Smooth muscle cell (in vitro differentiated cells): ENCODE data around the gene PLEKHA7. TPM values are rescaled to one million over a fixed set of nuclear protein-coding genes. Genes with fewer than 3 reads are reported as not detected.
A peak's percentile ranks its signal among the peaks of the same experiment; 100 is the strongest.

Experiments
- DNase-seq: peaks from one replicate; lab custom pipeline; 2025; ENCODE audit not compliant: unreplicated experiment; lab: John Stamatoyannopoulos, UW
- H2AFZ ChIP-seq: fragments of 200-600 bp; sonication (generic); 2 replicates; pipeline ENCODE4 v1.6.0; 2016; ENCODE audit warnings: antibody characterized with exemption, low read depth, mild to moderate bottlenecking
- H3F3A ChIP-seq: fragments of 200-600 bp; sonication (generic); 2 replicates; pipeline ENCODE4 v1.6.0; 2017; ENCODE audit warnings: antibody characterized with exemption, low read depth
- H3K27ac ChIP-seq: fragments of 200-600 bp; sonication (generic); 2 replicates; pipeline ENCODE4 v1.5.1; 2016; ENCODE audit warnings: low read depth, mild to moderate bottlenecking
- H3K27me3 ChIP-seq: fragments of 200-600 bp; sonication (generic); 2 replicates; pipeline ENCODE4 v1.6.1; 2016; ENCODE audit warnings: low read depth, mild to moderate bottlenecking
- H3K36me3 ChIP-seq: fragments of 200-600 bp; sonication (generic); 2 replicates; pipeline ENCODE4 v1.5.1; 2016; ENCODE audit warnings: low read depth
- H3K4me1 ChIP-seq: fragments of 200-600 bp; sonication (generic); 2 replicates; pipeline ENCODE4 v1.5.1; 2016; ENCODE audit warnings: low read depth
- H3K4me2 ChIP-seq: fragments of 200-600 bp; sonication (generic); 2 replicates; pipeline ENCODE4 v1.6.0; 2016; ENCODE audit warnings: mild to moderate bottlenecking
- H3K4me3 ChIP-seq: fragments of 200-600 bp; sonication (generic); 2 replicates; pipeline ENCODE4 v1.5.1; 2016; ENCODE audit warnings: mild to moderate bottlenecking
- H3K79me2 ChIP-seq: fragments of 200-600 bp; sonication (generic); 2 replicates; pipeline ENCODE4 v1.6.0; 2016; ENCODE audit warnings: low read depth, mild to moderate bottlenecking
- H3K9ac ChIP-seq: fragments of 200-600 bp; sonication (generic); 2 replicates; pipeline ENCODE4 v1.6.0; 2016; ENCODE audit warnings: low read depth
- H3K9me3 ChIP-seq: fragments of 200-600 bp; sonication (generic); replicated peaks from 2 replicates; pipeline ENCODE4 v1.5.1; 2016; ENCODE audit warnings: low read depth
- H4K20me1 ChIP-seq: fragments of 200-600 bp; sonication (generic); 2 replicates; pipeline ENCODE4 v1.6.0; 2016; ENCODE audit warnings: low read depth
- CTCF ChIP-seq: fragments of 200-600 bp; sonication (generic); IDR thresholded peaks from 2 replicates; pipeline ENCODE4 v1.5.1; 2017; ENCODE audit warnings: borderline replicate concordance, mild to moderate bottlenecking, antibody characterized with exemption; ENCODE audit not compliant: insufficient read depth, poor library complexity, severe bottlenecking
- WGBS: methylation state at CpG from one replicate; pipeline ENCODE4 v1.1.7; 2016; ENCODE audit warnings: low lambda C conversion rate; 5-methylcytosine and 5-hydroxymethylcytosine counted together
- polyA plus RNA-seq: library from polyadenylated mRNA; unstranded; fragments of >200 nt; fragmentation: Nextera tagmentation; extraction: Ambion mirVana; gene quantifications from 2 replicates; pipeline ENCODE4 v1.2.1, GENCODE V29; 2016
- total RNA-seq: library from RNA; depleted of rRNA; stranded (reverse); fragments of >200 nt; gene quantifications from 2 replicates; pipeline ENCODE4 v1.2.3, GENCODE V29; 2014

PLEKHA7 gene
- total and polyA plus RNA-seq, 2 experiments from 2014 or later: 0.19 to 22.2 TPM

DNA sequence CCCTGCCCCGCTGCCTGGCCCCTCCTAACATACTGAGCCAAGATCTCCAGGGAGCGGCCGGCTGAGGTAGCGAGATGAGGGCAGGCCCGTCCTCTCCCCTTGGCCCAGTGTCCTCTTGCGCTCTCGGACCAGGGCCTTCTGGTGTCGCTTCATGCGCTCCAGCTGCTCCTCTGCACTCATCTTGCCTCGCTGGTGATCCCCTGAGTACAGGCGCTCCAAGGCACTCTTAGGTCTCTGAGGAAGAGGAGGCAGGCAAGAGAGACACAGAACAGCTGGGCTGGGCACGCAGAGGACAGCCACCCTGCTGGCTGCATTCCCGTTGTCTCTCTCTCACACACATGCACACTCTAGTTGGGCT, 225.2 kb downstream of the PLEKHA7 start:
- H3K36me3 ChIP-seq: no peaks in the 10 kb centered on the region
- H3K4me1 ChIP-seq: peaks cover 22% of the 10 kb centered on the region
- no peaks in the 10 kb centered on the region for H3K27me3 ChIP-seq
- H3K79me2 ChIP-seq: no peaks in the 10 kb centered on the region
- WGBS: 95% methylated on average over 13 of the region's 13 CpGs
- no peak for TF ChIP-seq CTCF
- no peak overlapping the region for H3K27ac ChIP-seq
- peaks cover 11% of the 10 kb centered on the region for H3F3A ChIP-seq
- H3K4me3 ChIP-seq: no peak overlapping the region
- no peak for DNase-seq
- no peak overlapping the region for H2AFZ ChIP-seq
- H3K9ac ChIP-seq: no peak overlapping the region
- H4K20me1 ChIP-seq: no peaks in the 10 kb centered on the region
- H3K9me3 ChIP-seq: no peaks in the 10 kb centered on the region
- no peak overlapping the region for H3K4me2 ChIP-seq

DNA sequence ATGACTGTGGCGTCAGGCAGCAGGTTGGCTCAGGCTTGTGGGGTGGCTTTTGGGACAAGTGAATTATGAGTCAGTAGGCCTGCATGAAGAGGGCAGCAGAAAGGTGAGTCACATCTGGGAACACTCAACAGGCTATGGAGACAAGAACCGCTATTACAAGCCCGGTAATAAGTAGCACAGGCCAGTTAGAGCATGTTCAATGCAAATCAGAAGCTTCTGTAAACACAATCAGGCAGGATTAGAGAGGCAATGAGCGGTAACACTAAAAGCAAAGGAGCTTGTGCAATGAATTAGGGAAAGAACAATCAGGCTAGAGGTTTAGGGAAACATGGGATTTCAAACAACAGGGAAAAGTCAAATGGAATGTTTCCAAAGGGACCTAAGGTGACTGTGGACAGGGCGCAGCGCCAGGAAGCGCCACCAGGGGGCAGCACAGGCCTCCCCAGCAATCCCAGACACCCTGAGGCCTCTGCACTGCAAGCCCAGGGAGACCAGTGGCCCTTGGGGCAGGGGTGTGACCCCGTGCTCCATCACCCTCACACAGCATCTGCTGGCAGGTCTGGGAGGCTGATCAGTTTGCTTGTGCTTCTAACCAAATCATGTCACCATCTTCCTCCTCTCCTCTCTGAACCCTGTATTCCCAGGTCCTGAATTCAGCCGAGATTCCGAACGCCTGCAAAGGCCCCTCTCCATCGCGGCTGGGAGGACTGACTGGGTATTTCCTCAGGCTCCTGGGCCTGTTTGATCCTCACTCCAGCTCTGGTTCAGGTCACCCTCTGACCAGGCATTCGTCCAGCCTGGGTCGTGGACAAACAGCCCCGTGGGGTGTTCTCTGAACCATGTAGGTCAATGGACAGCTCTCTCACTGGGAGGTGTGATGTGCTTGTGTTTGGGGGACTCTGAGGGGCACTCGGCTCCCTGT, 225.8 kb downstream of the PLEKHA7 start:
- Histone ChIP-seq H3F3A (peaks cover 11% of the 10 kb centered on the region), H3K9me3 (no peaks in the 10 kb centered on the region), H3K4me2 (no peak overlapping the region), H2AFZ (no peak overlapping the region), H3K9ac (no peak overlapping the region), H3K79me2 (no peaks in the 10 kb centered on the region), H4K20me1 (no peaks in the 10 kb centered on the region), H3K27ac (no peak overlapping the region), H3K4me3 (no peak overlapping the region), H3K27me3 (no peaks in the 10 kb centered on the region), H3K4me1 (peaks cover 22% of the 10 kb centered on the region), H3K36me3 (no peaks in the 10 kb centered on the region)
- TF ChIP-seq CTCF: peak; percentile 98
- DNase-seq: peak; percentile 21
- 64% methylated on average over 17 of the region's 17 CpGs for WGBS

- no peak for DNase-seq
- Histone ChIP-seq H3K27me3 (no peaks in the 10 kb centered on the region), H3F3A (peaks cover under 1% of the 10 kb centered on the region), H3K9ac (no peak overlapping the region), H4K20me1 (no peaks in the 10 kb centered on the region), H3K9me3 (no peaks in the 10 kb centered on the region), H3K4me1 (peaks cover 17% of the 10 kb centered on the region), H3K27ac (no peak overlapping the region), H3K36me3 (no peaks in the 10 kb centered on the region), H3K4me2 (no peak overlapping the region), H3K4me3 (no peak overlapping the region), H2AFZ (no peak overlapping the region), H3K79me2 (no peaks in the 10 kb centered on the region)
- WGBS: 91% methylated on average over 7 of the region's 7 CpGs
- TF ChIP-seq CTCF: no peak
Measured at GRCh38 chr11:16787035-16787742, 227.0 kb downstream of the PLEKHA7 start.
